GM18507 (cell line): Measurements from ENCODE around the gene TACSTD2.
"Not testable (repeated sequence)": the region's sequence is repeated elsewhere in the genome, so short reads cannot be mapped to it uniquely, and the experiment has no call there.

Experiments
- DNase-seq: peaks from one replicate; pipeline ENCODE4 v3.0.0; 2011; ENCODE audit warnings: low read depth; ENCODE audit not compliant: insufficient read length; ENCODE audit errors: extremely low spot score
- FAIRE-seq: peaks from 2 replicates; lab custom pipeline; 2011; peaks lifted over from hg19 to GRCh38; lab: Jason Lieb, UNC

TACSTD2 gene

GRCh38 chr1:58576727-58577653 is at the start of gene TACSTD2:
TACSTD2 (minus strand) TSS chr1:58577252; CDS start chr1:58577156, 96 bp downstream.
- FAIRE-seq (no peak), DNase-seq (no peak)

GRCh38 chr1:58626293-58626692 is 49.2 kb upstream of the TACSTD2 start:
- DNase-seq (no peak), FAIRE-seq (no peak)

GRCh38 chr1:58623259-58623658 is 46.2 kb upstream of the TACSTD2 start:
- FAIRE-seq, DNase-seq: not testable (repeated sequence)

- FAIRE-seq: no peak
- no peak for DNase-seq
These were observed 45.5 kb upstream of the TACSTD2 start for GRCh38 chr1:58622571-58622970.

GRCh38 chr1:58621391-58621790 is 44.3 kb upstream of the TACSTD2 start:
- no peak for FAIRE-seq

GRCh38 chr1:58620926-58621325 is 43.9 kb upstream of the TACSTD2 start:
- DNase-seq (no peak), FAIRE-seq (no peak)

More at GRCh38 chr1:58621391-58621790, 44.3 kb upstream of the TACSTD2 start:
- no peak for DNase-seq

- DNase-seq (no peak), FAIRE-seq (no peak)
These were observed 43.2 kb upstream of the TACSTD2 start for GRCh38 chr1:58620259-58620658.

GRCh38 chr1:58619286-58620054 is 42.4 kb upstream of the TACSTD2 start:
- no peak for FAIRE-seq
- DNase-seq: no peak

GRCh38 chr1:58618303-58618702 is 41.3 kb upstream of the TACSTD2 start:
- FAIRE-seq (no peak), DNase-seq (no peak)

GRCh38 chr1:58611861-58612385 is 34.9 kb upstream of the TACSTD2 start:
- DNase-seq (no peak), FAIRE-seq (no peak)

GRCh38 chr1:58608945-58609344 is 31.9 kb upstream of the TACSTD2 start:
- FAIRE-seq: no peak
- no peak for DNase-seq

- no peak for FAIRE-seq
These were observed 31.2 kb upstream of the TACSTD2 start for GRCh38 chr1:58608297-58608696.

GRCh38 chr1:58607391-58607790 is 30.3 kb upstream of the TACSTD2 start:
- FAIRE-seq (no peak), DNase-seq (no peak)

More at GRCh38 chr1:58608297-58608696, 31.2 kb upstream of the TACSTD2 start:
- DNase-seq: no peak

GRCh38 chr1:58601921-58602320 is 24.9 kb upstream of the TACSTD2 start:
- not testable (repeated sequence) for FAIRE-seq, DNase-seq

- DNase-seq (no peak), FAIRE-seq (no peak)
These were observed 20.9 kb upstream of the TACSTD2 start for GRCh38 chr1:58597996-58598395.

GRCh38 chr1:58597076-58597475 is 20.0 kb upstream of the TACSTD2 start:
- FAIRE-seq: no peak
- DNase-seq: no peak

- no peak for DNase-seq
- no peak for FAIRE-seq
These were observed 19.6 kb upstream of the TACSTD2 start for GRCh38 chr1:58596631-58597052.

- DNase-seq: no peak
- no peak for FAIRE-seq
These were observed 17.5 kb upstream of the TACSTD2 start for GRCh38 chr1:58594546-58594945.

- FAIRE-seq: no peak
- no peak for DNase-seq
These were observed 15.6 kb upstream of the TACSTD2 start for GRCh38 chr1:58592522-58593134.

- DNase-seq: no peak
- no peak for FAIRE-seq
These were observed 14.8 kb upstream of the TACSTD2 start for GRCh38 chr1:58591806-58592205.
